ENCODE data around the gene DNTT.

- TF ChIP-seq ATF7 (IDR thresholded peaks at IDR 0.05) (no peak), ATF7 (CRISPR knock-in tag; IDR thresholded peaks at IDR 0.05) (no peak), HMG20B (CRISPR knock-in tag; conservative IDR thresholded peaks at IDR 0.05) (no peak), ZSCAN31 (CRISPR knock-in tag; IDR thresholded peaks at IDR 0.05; ENCODE audit: low read depth) (no peak), CTCF (CRISPR knock-in tag; IDR thresholded peaks at IDR 0.05) (no peak), CBFB (CRISPR knock-in tag; IDR thresholded peaks at IDR 0.05) (no peak), POLR2A (IDR thresholded peaks at IDR 0.05; ENCODE audit: insufficient read depth in 1 of 2, low read depth in 2 of 2, low read length in 2 of 2) (no peak), ZNF317 (CRISPR knock-in tag; IDR thresholded peaks at IDR 0.05) (no peak), PREB (CRISPR knock-in tag; IDR thresholded peaks at IDR 0.05) (no peak), PRDM4 (CRISPR knock-in tag; IDR thresholded peaks at IDR 0.05; ENCODE audit: borderline replicate concordance) (no peak)
These were observed 21.6 kb downstream of the DNTT start for GRCh38 chr10:96325719-96326373.
